GM23338 (cell line): ENCODE measurements around the gene LONP1. TPM values are rescaled to one million over a fixed set of nuclear protein-coding genes. Genes with fewer than 3 reads are reported as not detected.

ENCODE experiments used
- ATAC-seq: fragments of 200-7000 bp; cut with Tn5 transposase; 3 replicates; pipeline ENCODE4 v1.9.1; 2020
- DNase-seq: peaks from one replicate; pipeline ENCODE4 v3.0.0-alpha.2; 2015; ENCODE audit warnings: low spot score
- H2AFZ ChIP-seq: fragments of 200-600 bp; sonication (generic); 2 replicates; pipeline ENCODE4 v1.8.0; 2016; ENCODE audit warnings: antibody characterized with exemption, mild to moderate bottlenecking, moderate library complexity
- H3F3A ChIP-seq: fragments of 200-600 bp; sonication (generic); replicated peaks from 2 replicates; pipeline ENCODE4 v1.8.0; 2017; ENCODE audit warnings: antibody characterized with exemption, mixed run types, low read depth
- H3K27ac ChIP-seq: fragments of 200-600 bp; sonication (generic); 2 replicates; pipeline ENCODE4 v1.6.1; 2016; ENCODE audit warnings: low read depth
- H3K27me3 ChIP-seq: fragments of 200-600 bp; sonication (generic); 2 replicates; pipeline ENCODE4 v1.8.0; 2016; ENCODE audit warnings: mild to moderate bottlenecking, mixed run types, moderate library complexity; ENCODE audit not compliant: insufficient read depth
- H3K36me3 ChIP-seq: fragments of 200-600 bp; sonication (generic); 2 replicates; pipeline ENCODE4 v1.8.0; 2016; ENCODE audit warnings: mild to moderate bottlenecking; ENCODE audit not compliant: insufficient read depth
- H3K4me1 ChIP-seq: fragments of 200-600 bp; sonication (generic); 2 replicates; pipeline ENCODE4 v1.8.0; 2016; ENCODE audit warnings: mild to moderate bottlenecking, moderate library complexity; ENCODE audit not compliant: insufficient read depth
- H3K4me2 ChIP-seq: fragments of 200-600 bp; sonication (generic); 2 replicates; pipeline ENCODE4 v1.7.1; 2017; ENCODE audit warnings: mixed run types
- H3K4me3 ChIP-seq: fragments of 200-600 bp; sonication (generic); 2 replicates; pipeline ENCODE4 v1.6.1; 2016; ENCODE audit warnings: mixed run types
- H3K79me2 ChIP-seq: fragments of 200-600 bp; sonication (generic); replicated peaks from 2 replicates; pipeline ENCODE4 v1.8.0; 2017; ENCODE audit warnings: mild to moderate bottlenecking; ENCODE audit not compliant: insufficient read depth
- H3K9me2 ChIP-seq: fragments of 200-600 bp; sonication (generic); 2 replicates; pipeline ENCODE4 v1.8.0; 2017; ENCODE audit not compliant: insufficient read depth
- H4K20me1 ChIP-seq: fragments of 200-600 bp; sonication (generic); replicated peaks from 2 replicates; pipeline ENCODE4 v1.8.0; 2017; ENCODE audit warnings: mild to moderate bottlenecking; ENCODE audit not compliant: insufficient read depth
- H3K27ac Mint-ChIP-seq: 2 replicates; pipeline ENCODE4 v1.8.0; 2020; ENCODE audit warnings: inconsistent platforms, mild to moderate bottlenecking, moderate library complexity, mixed read lengths
- H3K27me3 Mint-ChIP-seq: 3 replicates; pipeline ENCODE4 v1.8.0; 2022; ENCODE audit warnings: low read depth, mild to moderate bottlenecking, moderate library complexity, mixed read lengths, inconsistent platforms; ENCODE audit not compliant: insufficient read depth, poor library complexity
- H3K36me3 Mint-ChIP-seq: 3 replicates; pipeline ENCODE4 v1.8.0; 2021; ENCODE audit warnings: low read depth, mild to moderate bottlenecking, inconsistent platforms, moderate library complexity, mixed read lengths
- H3K4me1 Mint-ChIP-seq: 3 replicates; pipeline ENCODE4 v1.8.0; 2020; ENCODE audit warnings: mild to moderate bottlenecking, inconsistent platforms, mixed read lengths
- H3K4me3 Mint-ChIP-seq: 3 replicates; pipeline ENCODE4 v1.8.0; 2021; ENCODE audit warnings: moderate library complexity, mild to moderate bottlenecking, inconsistent platforms, mixed read lengths
- H3K9me3 Mint-ChIP-seq: 3 replicates; pipeline ENCODE4 v1.8.0; 2020; ENCODE audit warnings: moderate library complexity, mild to moderate bottlenecking, inconsistent platforms, mixed read lengths
- CREB1 ChIP-seq: fragments of 250-450 bp; sonication (Bioruptor Pico); IDR thresholded peaks from 2 replicates; pipeline ENCODE4 v1.5.0; 2020; ENCODE audit warnings: low read depth, mild to moderate bottlenecking, moderate library complexity
- CTCF ChIP-seq, 2 experiments: fragments of 200-600 bp in 1 of 2; sonication (generic) in 1 of 2; conservative IDR thresholded peaks; 2 replicates each; pipeline versions ENCODE4 v1.5.1 to v1.6.1; 2016 to 2017; ENCODE audit warnings: antibody characterized with exemption in 2 of 2, low read depth in 2 of 2, mild to moderate bottlenecking in 2 of 2, moderate library complexity in 1 of 2
- EZH2 ChIP-seq: fragments of 200-600 bp; sonication (generic); IDR thresholded peaks from one replicate; pipeline ENCODE4 v1.8.0; 2017; ENCODE audit warnings: antibody characterized with exemption, mild to moderate bottlenecking, low read depth; ENCODE audit not compliant: unreplicated experiment
- NANOG ChIP-seq: IDR thresholded peaks from 2 replicates; pipeline ENCODE4 v1.6.1; 2016; ENCODE audit warnings: antibody characterized with exemption, borderline replicate concordance
- POLR2AphosphoS5 ChIP-seq: IDR thresholded peaks from 2 replicates; pipeline ENCODE4 v1.6.1; 2016; ENCODE audit warnings: antibody characterized with exemption, low read depth
- ZNF462 ChIP-seq: fragments of 250-450 bp; sonication (Bioruptor Pico); IDR thresholded peaks from 2 replicates; pipeline ENCODE4 v1.5.0; 2020; ENCODE audit warnings: mild to moderate bottlenecking, moderate library complexity
- polyA plus RNA-seq: library from polyadenylated mRNA; unstranded; fragments of >200 nt; fragmentation: Nextera tagmentation; extraction: Ambion mirVana; gene quantifications from 2 replicates; pipeline ENCODE4 v1.2.1, GENCODE V29; 2016
- total RNA-seq: library from RNA; depleted of rRNA; stranded (reverse); fragments of >200 nt; shearing (Covaris generic); gene quantifications from 2 replicates; pipeline ENCODE4 v1.2.3, GENCODE V29; 2014
- TF ChIP-seq, protein P1 (sequence below): IDR thresholded peaks from 2 replicates; pipeline ENCODE4 v1.6.1; 2016; ENCODE audit warnings: antibody characterized with exemption
- TF ChIP-seq, protein P2 (sequence below): IDR thresholded peaks from one replicate; pipeline ENCODE4 v1.6.1; 2018; ENCODE audit warnings: antibody characterized with exemption; ENCODE audit not compliant: unreplicated experiment

LONP1 gene
- total and polyA plus RNA-seq, 2 experiments from 2014 or later, result 68.6 to 137 TPM

GRCh38 chr19:5686647-5687359 lies 33.1 kb downstream of the LONP1 start:
- H3K9me3 Mint-ChIP-seq, result peaks cover 8% of the 10 kb centered on the region; the same call in 1 of the 3 replicates
- no peak overlapping the region; the same call in 1 of the 2 replicates for H2AFZ ChIP-seq

More at GRCh38 chr19:5686647-5687359, 33.1 kb downstream of the LONP1 start:
- peaks cover 34% of the 10 kb centered on the region for H3K27me3 Mint-ChIP-seq
- peak overlapping the region; percentile 76 for H3K4me3 Mint-ChIP-seq
- no peaks in the 10 kb centered on the region for H3K27me3 ChIP-seq
- peak; percentile 67 for ATAC-seq
- H3K79me2 ChIP-seq, result peaks cover 17% of the 10 kb centered on the region
- H4K20me1 ChIP-seq, result 0 out of 2 replicates have a peak, but pooled peaks cover 4% of the 10 kb centered on the region
- peaks cover 5% of the 10 kb centered on the region for H3K4me1 Mint-ChIP-seq
- peaks cover 3% of the 10 kb centered on the region for H3K9me2 ChIP-seq
- no peak overlapping the region for H3K27ac ChIP-seq
- H3K36me3 ChIP-seq, result no peaks in the 10 kb centered on the region
- DNase-seq, result peak; percentile 98
- H3K4me1 ChIP-seq, result peaks cover 2% of the 10 kb centered on the region; the same call in 1 of the 2 replicates
- peak overlapping the region; percentile 82 for H3K4me2 ChIP-seq
- TF ChIP-seq ZNF462 (CRISPR knock-in tag) (no peak), CREB1 (peak; percentile 89), EZH2 (no peak), NANOG (no peak), CTCF (conservative IDR thresholded peaks at IDR 0.05; ENCODE audit: low read depth in 2 of 2) (peak; percentile 67 to 88), POLR2AphosphoS5 (peak; percentile 50; the same call in 1 of the 2 replicates)
- TF ChIP-seq, protein P1, sequence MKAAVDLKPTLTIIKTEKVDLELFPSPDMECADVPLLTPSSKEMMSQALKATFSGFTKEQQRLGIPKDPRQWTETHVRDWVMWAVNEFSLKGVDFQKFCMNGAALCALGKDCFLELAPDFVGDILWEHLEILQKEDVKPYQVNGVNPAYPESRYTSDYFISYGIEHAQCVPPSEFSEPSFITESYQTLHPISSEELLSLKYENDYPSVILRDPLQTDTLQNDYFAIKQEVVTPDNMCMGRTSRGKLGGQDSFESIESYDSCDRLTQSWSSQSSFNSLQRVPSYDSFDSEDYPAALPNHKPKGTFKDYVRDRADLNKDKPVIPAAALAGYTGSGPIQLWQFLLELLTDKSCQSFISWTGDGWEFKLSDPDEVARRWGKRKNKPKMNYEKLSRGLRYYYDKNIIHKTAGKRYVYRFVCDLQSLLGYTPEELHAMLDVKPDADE, result no peak
- TF ChIP-seq, protein P2, sequence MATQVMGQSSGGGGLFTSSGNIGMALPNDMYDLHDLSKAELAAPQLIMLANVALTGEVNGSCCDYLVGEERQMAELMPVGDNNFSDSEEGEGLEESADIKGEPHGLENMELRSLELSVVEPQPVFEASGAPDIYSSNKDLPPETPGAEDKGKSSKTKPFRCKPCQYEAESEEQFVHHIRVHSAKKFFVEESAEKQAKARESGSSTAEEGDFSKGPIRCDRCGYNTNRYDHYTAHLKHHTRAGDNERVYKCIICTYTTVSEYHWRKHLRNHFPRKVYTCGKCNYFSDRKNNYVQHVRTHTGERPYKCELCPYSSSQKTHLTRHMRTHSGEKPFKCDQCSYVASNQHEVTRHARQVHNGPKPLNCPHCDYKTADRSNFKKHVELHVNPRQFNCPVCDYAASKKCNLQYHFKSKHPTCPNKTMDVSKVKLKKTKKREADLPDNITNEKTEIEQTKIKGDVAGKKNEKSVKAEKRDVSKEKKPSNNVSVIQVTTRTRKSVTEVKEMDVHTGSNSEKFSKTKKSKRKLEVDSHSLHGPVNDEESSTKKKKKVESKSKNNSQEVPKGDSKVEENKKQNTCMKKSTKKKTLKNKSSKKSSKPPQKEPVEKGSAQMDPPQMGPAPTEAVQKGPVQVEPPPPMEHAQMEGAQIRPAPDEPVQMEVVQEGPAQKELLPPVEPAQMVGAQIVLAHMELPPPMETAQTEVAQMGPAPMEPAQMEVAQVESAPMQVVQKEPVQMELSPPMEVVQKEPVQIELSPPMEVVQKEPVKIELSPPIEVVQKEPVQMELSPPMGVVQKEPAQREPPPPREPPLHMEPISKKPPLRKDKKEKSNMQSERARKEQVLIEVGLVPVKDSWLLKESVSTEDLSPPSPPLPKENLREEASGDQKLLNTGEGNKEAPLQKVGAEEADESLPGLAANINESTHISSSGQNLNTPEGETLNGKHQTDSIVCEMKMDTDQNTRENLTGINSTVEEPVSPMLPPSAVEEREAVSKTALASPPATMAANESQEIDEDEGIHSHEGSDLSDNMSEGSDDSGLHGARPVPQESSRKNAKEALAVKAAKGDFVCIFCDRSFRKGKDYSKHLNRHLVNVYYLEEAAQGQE, result no peak
- H3F3A ChIP-seq, result peaks cover 9% of the 10 kb centered on the region
- H3K4me3 ChIP-seq, result peak overlapping the region; percentile 76
- H3K36me3 Mint-ChIP-seq, result peaks cover 21% of the 10 kb centered on the region
- H3K27ac Mint-ChIP-seq, result peak overlapping the region; percentile 43
